Keratinocyte (primary cell): ENCODE data around the gene SLC38A8. TPM values are rescaled to one million over a fixed set of nuclear protein-coding genes. Genes with fewer than 3 reads are reported as not detected.
A peak's percentile ranks its signal among the peaks of the same experiment; 100 is the strongest.

ENCODE experiments used
- DNase-seq: peaks from one replicate; pipeline ENCODE4 v3.0.0-alpha.2; 2011; ENCODE audit warnings: low read depth, missing footprints, low spot score
- FAIRE-seq: peaks from 2 replicates; lab custom pipeline; 2011; peaks lifted over from hg19 to GRCh38; lab: Jason Lieb, UNC
- H2AFZ ChIP-seq: 2 replicates; pipeline ENCODE4 v1.6.0; 2012; ENCODE audit warnings: low read length, control low read depth, inconsistent platforms; ENCODE audit not compliant: control insufficient read depth
- H3K27ac ChIP-seq: 2 replicates; pipeline ENCODE4 v1.5.1; 2011; ENCODE audit warnings: low read length; ENCODE audit not compliant: control insufficient read depth, insufficient read depth
- H3K27me3 ChIP-seq: 3 replicates; pipeline ENCODE4 v1.6.0; 2011; ENCODE audit warnings: low read length; ENCODE audit not compliant: control insufficient read depth, insufficient read depth; ENCODE audit errors: extremely low read depth
- H3K36me3 ChIP-seq, 2 experiments: 2 replicates in 1 of 2; 3 replicates in 1 of 2; pipeline ENCODE4 v1.5.1; 2011; ENCODE audit warnings: low read length in 2 of 2, mild to moderate bottlenecking in 1 of 2; ENCODE audit not compliant: control insufficient read depth in 2 of 2, insufficient read depth in 2 of 2; ENCODE audit errors: extremely low read depth in 1 of 2
- H3K4me1 ChIP-seq: 3 replicates; pipeline ENCODE4 v1.5.1; 2011; ENCODE audit warnings: low read length; ENCODE audit not compliant: control insufficient read depth, insufficient read depth; ENCODE audit errors: extremely low read depth
- H3K4me2 ChIP-seq: 3 replicates; pipeline ENCODE4 v1.6.0; 2011; ENCODE audit warnings: low read depth, low read length; ENCODE audit not compliant: control insufficient read depth, insufficient read depth; ENCODE audit errors: extremely low read depth
- H3K4me3 ChIP-seq, 3 experiments: fragments of 200-600 bp in 1 of 3; sonication (generic) in 1 of 3; 2 replicates in 2 of 3; 3 replicates in 1 of 3; pipeline ENCODE4 v1.5.1; 2011 to 2016; ENCODE audit warnings: low read length in 3 of 3, mild to moderate bottlenecking in 3 of 3, control low read depth in 2 of 3, inconsistent platforms in 1 of 3, low read depth in 1 of 3, mixed read lengths in 1 of 3, mixed run types in 1 of 3, moderate library complexity in 1 of 3; ENCODE audit not compliant: control insufficient read depth in 2 of 3, insufficient read depth in 2 of 3; ENCODE audit errors: extremely low read depth in 1 of 3
- H3K79me2 ChIP-seq: 2 replicates; pipeline ENCODE4 v1.6.0; 2012; ENCODE audit warnings: low read length; ENCODE audit not compliant: control insufficient read depth, insufficient read depth
- H3K9ac ChIP-seq: 3 replicates; pipeline ENCODE4 v1.6.0; 2011; ENCODE audit warnings: low read length; ENCODE audit not compliant: control insufficient read depth, insufficient read depth; ENCODE audit errors: extremely low read depth
- H3K9me1 ChIP-seq: 3 replicates; pipeline ENCODE4 v1.6.0; 2011; ENCODE audit warnings: low read length; ENCODE audit not compliant: control insufficient read depth, insufficient read depth; ENCODE audit errors: extremely low read depth
- H3K9me3 ChIP-seq: 2 replicates; pipeline ENCODE4 v1.5.1; 2012; ENCODE audit warnings: low read depth, low read length; ENCODE audit not compliant: control insufficient read depth
- H4K20me1 ChIP-seq: 3 replicates; pipeline ENCODE4 v1.6.0; 2011; ENCODE audit warnings: low read length; ENCODE audit not compliant: control insufficient read depth, insufficient read depth; ENCODE audit errors: extremely low read depth
- CTCF ChIP-seq, 3 experiments: IDR thresholded peaks in 1 of 3; conservative IDR thresholded peaks in 1 of 3; optimal IDR thresholded peaks in 1 of 3; 2 replicates in 2 of 3; 3 replicates in 1 of 3; pipeline versions ENCODE3 to v1.5.1; 2011; ENCODE audit warnings: low read length in 3 of 3, mild to moderate bottlenecking in 3 of 3, moderate library complexity in 2 of 3, control low read depth in 1 of 3, inconsistent platforms in 1 of 3; ENCODE audit not compliant: insufficient read depth in 2 of 3; ENCODE audit errors: extremely low read depth in 1 of 3
- EZH2 ChIP-seq: IDR thresholded peaks from one replicate; pipeline ENCODE4 v1.6.1; 2012; ENCODE audit warnings: inconsistent platforms, mild to moderate bottlenecking, low read length, moderate library complexity
- dilution Hi-C: fragments of 300-500 bp; cut with MboI; formaldehyde crosslinking; loops from one replicate; pipeline ENCODE4 v1.7.0; 2020; ENCODE audit warnings: low sequenced_read_pairs; ENCODE audit not compliant: extremely low pct_ligation_motif_present
- polyA plus RNA-seq, 5 experiments: library from polyadenylated mRNA; depleted of rRNA in 3 of 5; stranded (reverse) in 3 of 5; stranded (forward) in 1 of 5; unstranded in 1 of 5; fragments of >200 nt; gene quantifications; 1 replicate in 1 of 5; 2 replicates in 3 of 5; 3 replicates in 1 of 5; pipeline versions ENCODE4 v1.2.1 to v1.2.3, GENCODE V29; 2011 to 2012; ENCODE audit warnings: missing spikeins in 2 of 5, low read depth in 1 of 5, low replicate concordance in 1 of 5

Gene SLC38A8
- polyA plus RNA-seq, 1 donor (not counting 4 experiments of a cell fraction or from before 2014, with no cell fraction given), result not detected

GRCh38 chr16:84062734-84063640, 20.4 kb upstream of the SLC38A8 start:
- H3K4me2 ChIP-seq, result no peak overlapping the region
- dilution Hi-C loops, result no loop called here
- H3K36me3 ChIP-seq, result peaks cover 27 to 39% of the 10 kb centered on the region in 2 experiments
- H3K79me2 ChIP-seq, result no peaks in the 10 kb centered on the region
- no peak overlapping the region for H3K4me3 ChIP-seq
- FAIRE-seq, result no peak
- no peaks in the 10 kb centered on the region for H4K20me1 ChIP-seq
- no peak for TF ChIP-seq EZH2
- TF ChIP-seq CTCF (optimal IDR thresholded peaks at IDR 0.05 in 1 of 3, IDR thresholded peaks at IDR 0.05 in 1 of 3, conservative IDR thresholded peaks at IDR 0.05 in 1 of 3; ENCODE audit: extremely low read depth in 1 of 3, insufficient read depth in 2 of 3, low read length in 3 of 3), result peak; percentile 89 to 94 (median 93)
- no peak for DNase-seq
- no peaks in the 10 kb centered on the region for H3K9me1 ChIP-seq
- no peaks in the 10 kb centered on the region for H3K9me3 ChIP-seq
- H3K4me1 ChIP-seq, result no peaks in the 10 kb centered on the region
- no peak overlapping the region for H2AFZ ChIP-seq
- no peak overlapping the region for H3K9ac ChIP-seq
- no peaks in the 10 kb centered on the region for H3K27me3 ChIP-seq
- H3K27ac ChIP-seq, result no peak overlapping the region

GRCh38 chr16:84061236-84061819, 18.7 kb upstream of the SLC38A8 start:
- FAIRE-seq (no peak), DNase-seq (no peak)
- Histone ChIP-seq H3K9ac (no peak overlapping the region), H4K20me1 (no peaks in the 10 kb centered on the region), H2AFZ (no peak overlapping the region), H3K9me3 (no peaks in the 10 kb centered on the region), H3K36me3 (peaks cover 23 to 44% of the 10 kb centered on the region in 2 experiments), H3K9me1 (no peaks in the 10 kb centered on the region), H3K4me1 (no peaks in the 10 kb centered on the region), H3K27me3 (no peaks in the 10 kb centered on the region), H3K4me3 (no peak overlapping the region), H3K79me2 (no peaks in the 10 kb centered on the region), H3K27ac (no peak overlapping the region), H3K4me2 (no peak overlapping the region)
- TF ChIP-seq CTCF (optimal IDR thresholded peaks at IDR 0.05 in 1 of 3, IDR thresholded peaks at IDR 0.05 in 1 of 3, conservative IDR thresholded peaks at IDR 0.05 in 1 of 3; ENCODE audit: extremely low read depth in 1 of 3, insufficient read depth in 2 of 3, low read length in 3 of 3), result no peak
- TF ChIP-seq EZH2, result no peak
- dilution Hi-C loops, result no loop called here
